Epidermal melanocyte (primary cell): ENCODE results near the gene SUGP2.
"Not testable (repeated sequence)": the region's sequence is repeated elsewhere in the genome, so short reads cannot be mapped to it uniquely, and the experiment has no call there.

Experiments
- DNase-seq: peaks from one replicate; pipeline ENCODE4 v3.0.0; 2011; ENCODE audit warnings: low spot score; ENCODE audit not compliant: insufficient read length

Gene SUGP2

DNA sequence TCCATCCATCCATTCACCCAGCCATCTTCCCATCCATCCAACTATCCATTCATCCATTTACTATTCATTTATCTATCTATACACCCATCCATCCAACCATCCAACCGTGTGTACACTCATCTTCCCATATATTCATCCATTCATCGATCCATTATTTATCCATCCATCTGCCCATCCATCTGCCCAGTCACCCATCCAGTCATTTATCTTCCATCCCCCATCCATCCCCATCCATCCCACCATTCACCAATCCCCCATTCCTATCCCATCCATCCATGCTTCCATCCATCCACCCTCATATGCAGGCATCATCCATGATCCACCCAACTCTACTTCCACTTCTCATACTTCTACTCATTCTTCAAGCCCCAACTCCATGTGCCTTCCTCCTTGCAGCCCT, 78.3 kb downstream of the SUGP2 start:
- DNase-seq, result no peak

- no peak for DNase-seq
Observed at GRCh38 chr19:18954094-18954493, 79.2 kb downstream of the SUGP2 start.

GRCh38 chr19:18952364-18953003, 80.8 kb downstream of the SUGP2 start:
- DNase-seq, result not testable (repeated sequence)

DNA sequence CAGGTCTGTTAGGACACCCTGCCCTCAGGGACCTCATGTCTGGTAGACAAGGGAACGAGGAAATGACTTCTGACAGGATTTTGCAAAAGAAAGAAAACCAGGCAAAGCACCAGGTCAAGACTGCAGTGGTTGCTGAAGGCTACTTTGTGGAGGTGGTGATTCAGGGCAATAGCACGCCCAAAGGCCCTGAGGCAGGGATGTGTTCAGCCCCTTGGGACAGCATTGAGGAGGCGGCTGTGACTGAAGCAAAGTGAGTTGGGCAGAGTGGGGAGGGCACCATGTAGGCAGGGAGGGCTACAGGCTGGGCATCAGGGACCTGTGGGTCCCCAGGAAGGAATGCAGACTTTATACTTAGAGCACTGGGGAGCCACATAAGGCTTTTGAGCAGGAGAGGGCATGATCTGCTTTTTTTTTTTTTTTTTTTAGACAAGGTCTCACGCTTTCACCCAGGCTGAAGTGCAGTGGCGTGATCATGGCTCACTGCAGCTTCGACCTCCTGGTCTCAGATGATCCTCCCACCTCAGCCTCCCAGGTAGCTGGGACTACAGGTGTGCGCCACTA, 81.5 kb downstream of the SUGP2 start:
- no peak for DNase-seq

DNA sequence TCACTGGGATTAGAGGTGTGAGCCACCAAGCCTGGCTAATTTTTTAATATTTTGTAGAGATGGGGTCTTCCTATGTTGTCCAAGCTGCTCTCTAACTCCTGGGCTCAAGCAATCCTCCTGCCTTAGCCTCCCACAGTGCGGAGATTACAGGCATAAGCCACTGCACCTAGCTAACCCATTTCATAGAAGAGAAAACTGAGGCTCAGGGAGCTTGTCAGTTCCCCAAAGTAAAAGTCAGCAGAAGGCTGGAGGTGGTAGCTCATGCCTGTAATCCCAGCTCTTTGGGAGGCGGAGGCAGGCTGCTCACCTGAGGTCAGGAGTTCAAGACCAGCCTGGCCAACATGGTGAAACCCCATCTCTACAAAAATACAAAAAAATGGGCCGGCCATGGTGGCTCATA, 83.5 kb downstream of the SUGP2 start:
- DNase-seq, result no peak

DNA sequence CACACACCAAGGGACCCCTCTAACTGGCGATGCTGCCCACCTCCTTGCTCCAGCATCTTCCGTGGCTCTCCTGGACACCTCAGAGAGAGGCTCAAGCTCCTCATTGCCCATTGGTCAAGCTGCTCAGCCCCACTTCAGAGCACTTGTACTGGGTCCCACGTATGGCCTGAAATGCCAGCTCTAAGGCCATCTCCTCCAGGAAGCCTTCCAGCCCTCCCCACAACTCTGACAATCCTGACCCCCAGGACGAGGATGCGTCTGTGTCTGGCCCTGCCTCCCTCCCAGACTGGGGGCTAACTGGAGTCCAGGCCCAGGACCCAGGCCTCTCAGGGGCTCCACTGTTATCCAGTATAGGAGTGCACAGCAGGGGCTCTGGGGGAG, 84.4 kb downstream of the SUGP2 start:
- DNase-seq, result no peak

- DNase-seq, result no peak
Observed at GRCh38 chr19:18948075-18948975, 85.0 kb downstream of the SUGP2 start.

- no peak for DNase-seq
Observed at GRCh38 chr19:18946918-18947317, 86.4 kb downstream of the SUGP2 start.

- DNase-seq, result no peak
Observed at GRCh38 chr19:18946335-18946734, 87.0 kb downstream of the SUGP2 start.

DNA sequence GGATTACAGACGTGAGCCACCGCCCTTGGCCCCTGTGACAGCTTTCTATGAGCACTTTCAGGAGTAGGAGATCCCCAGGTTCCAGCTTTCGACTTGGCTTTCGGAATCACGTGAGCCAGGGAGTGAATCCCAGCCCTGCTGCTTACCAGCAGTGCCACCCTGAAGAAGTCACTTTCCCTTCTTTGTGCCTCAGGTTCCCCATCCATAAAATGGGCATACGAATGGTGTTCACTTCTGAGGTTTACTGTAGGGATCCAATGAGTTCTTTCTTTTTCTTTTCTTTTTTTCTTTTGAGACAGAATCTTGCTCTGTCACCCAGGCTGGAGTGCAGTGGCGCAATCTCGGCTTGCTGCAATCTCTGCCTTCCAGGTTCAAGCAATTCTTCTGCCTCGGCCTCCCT, 88.0 kb downstream of the SUGP2 start:
- no peak for DNase-seq

DNA sequence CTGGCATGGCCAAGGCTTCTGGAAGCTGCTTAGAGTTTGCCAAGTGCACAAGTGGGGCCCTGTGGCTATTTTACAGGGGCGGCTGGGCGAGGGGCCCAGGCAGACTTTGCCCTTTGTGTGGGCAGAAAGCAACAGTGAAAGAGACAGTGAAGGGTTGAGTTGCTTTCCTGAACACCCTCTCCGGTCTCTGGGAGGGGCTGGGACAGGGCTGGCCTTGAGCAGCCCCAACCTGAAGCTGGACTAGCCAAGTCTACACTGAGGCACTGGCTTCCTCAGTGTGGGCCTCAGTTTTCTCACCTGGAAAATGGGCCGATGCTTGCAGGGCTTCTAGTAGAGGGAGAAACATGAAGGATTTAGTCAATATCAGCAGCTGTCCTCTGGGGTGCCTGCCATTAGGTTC, 89.9 kb downstream of the SUGP2 start:
- DNase-seq, result no peak

- no peak for DNase-seq
Observed at GRCh38 chr19:18942692-18943091, 90.6 kb downstream of the SUGP2 start.

GRCh38 chr19:18941628-18942354, 91.5 kb downstream of the SUGP2 start:
- DNase-seq, result no peak
